HG03378 (cell line): ENCODE measurements around the gene KLF13.

Source experiments
- ATAC-seq: cut with Tn5 transposase; IDR thresholded peaks from one replicate; pipeline ENCODE4 v1.9.1; 2021; ENCODE audit warnings: mild to moderate bottlenecking, moderate library complexity; ENCODE audit not compliant: unreplicated experiment

The KLF13 gene

DNA sequence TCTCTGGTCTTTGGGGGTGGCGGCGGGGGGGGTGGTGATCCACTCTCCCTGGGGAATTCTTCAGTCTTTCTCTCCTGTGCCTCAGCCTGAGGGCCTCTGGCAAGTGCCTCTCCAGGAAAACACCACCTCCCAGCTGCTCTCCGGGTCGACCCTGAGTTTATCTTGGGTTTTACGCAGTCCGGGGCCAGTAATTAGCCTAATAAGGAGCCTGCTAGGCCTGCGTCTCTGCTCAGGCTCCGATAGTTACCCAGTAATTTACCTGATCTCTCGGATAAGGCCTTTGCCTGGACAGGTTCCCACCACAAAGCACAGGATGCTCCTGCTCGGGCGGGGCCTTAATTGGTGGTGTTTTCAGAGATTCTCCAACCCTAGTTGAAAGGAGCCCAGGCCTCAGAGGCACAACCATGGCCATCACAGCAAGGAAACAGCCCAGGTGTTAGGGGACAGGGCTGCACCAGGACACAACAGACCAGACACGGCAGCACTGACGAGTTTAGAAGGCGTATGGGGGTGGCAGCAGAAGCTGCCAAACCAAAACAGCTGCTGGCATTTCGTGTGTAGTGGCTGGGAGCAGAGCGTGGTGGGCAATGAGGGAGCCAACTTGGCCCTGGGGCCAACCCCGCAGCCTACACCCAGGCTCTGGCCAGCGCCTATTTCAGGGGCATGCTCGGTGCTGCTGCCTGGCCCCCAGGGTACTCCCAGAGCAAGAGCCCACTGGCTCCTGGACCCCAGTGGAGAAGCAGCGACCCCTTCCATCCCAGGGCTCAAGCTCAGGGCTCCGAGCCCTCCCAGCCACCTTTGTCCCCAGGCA, 71.4 kb downstream of the KLF13 start:
- no peak for ATAC-seq

DNA sequence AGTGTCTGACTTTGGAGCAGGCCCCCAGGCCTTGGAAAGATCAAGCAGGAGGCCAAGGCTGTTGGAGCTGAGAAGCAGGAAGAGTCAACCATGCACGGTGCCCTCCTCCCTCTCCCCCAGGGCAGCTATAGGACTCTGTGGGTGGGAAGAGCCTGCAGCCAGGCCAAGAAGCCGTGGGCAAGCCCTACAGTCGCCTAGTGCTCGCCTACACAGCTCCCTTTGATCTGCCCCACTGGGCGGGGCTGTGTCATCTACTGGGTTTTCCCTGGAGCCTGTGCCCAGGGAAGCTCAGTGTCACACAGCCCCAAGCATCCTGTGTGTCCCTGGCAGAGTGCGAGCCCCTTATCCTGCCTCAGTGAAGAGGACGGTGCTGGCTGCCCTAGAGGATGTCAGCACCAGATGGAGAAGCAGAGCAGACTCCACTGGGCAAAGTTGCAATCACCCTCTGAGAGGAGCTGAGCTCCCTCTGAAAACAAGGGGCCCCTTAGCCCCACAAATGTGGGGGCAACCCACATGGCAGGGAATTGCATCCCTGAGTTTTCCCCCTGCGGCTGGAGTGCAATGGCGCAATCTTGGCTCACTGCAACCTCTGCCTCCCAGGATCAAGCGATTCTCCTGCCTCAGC, 72.2 kb downstream of the KLF13 start:
- ATAC-seq, result no peak

DNA sequence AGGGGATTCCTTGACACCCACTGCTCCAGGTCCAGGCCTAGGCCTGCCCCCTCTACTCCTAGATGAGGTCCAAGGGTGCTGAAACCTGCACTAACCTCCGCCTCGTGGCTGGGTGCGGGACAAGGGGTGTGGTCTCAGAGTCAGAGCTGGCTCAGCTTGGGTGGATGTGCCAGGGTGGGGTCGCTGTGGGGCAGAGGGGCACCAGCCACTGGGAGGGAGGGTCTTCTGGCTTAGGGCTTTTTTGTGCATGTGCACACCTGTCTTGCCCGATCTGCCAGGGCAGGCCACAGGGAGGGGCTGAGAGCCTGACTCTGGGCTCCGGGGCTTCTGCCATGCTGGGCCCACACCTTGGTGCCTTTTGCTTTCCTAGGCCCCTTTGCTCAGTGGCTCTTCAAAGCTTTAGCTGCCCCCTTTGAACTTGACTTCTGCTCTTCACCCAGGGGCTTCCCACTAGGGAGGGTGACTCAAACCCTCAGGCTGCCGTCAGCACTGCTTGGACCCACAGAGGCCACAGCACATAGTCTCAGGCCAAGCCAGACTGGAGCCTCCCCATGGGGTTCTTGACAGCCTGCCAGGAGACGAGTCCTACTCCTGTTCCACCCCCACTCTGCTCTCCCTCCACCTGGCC, 73.0 kb downstream of the KLF13 start:
- no peak for ATAC-seq

DNA sequence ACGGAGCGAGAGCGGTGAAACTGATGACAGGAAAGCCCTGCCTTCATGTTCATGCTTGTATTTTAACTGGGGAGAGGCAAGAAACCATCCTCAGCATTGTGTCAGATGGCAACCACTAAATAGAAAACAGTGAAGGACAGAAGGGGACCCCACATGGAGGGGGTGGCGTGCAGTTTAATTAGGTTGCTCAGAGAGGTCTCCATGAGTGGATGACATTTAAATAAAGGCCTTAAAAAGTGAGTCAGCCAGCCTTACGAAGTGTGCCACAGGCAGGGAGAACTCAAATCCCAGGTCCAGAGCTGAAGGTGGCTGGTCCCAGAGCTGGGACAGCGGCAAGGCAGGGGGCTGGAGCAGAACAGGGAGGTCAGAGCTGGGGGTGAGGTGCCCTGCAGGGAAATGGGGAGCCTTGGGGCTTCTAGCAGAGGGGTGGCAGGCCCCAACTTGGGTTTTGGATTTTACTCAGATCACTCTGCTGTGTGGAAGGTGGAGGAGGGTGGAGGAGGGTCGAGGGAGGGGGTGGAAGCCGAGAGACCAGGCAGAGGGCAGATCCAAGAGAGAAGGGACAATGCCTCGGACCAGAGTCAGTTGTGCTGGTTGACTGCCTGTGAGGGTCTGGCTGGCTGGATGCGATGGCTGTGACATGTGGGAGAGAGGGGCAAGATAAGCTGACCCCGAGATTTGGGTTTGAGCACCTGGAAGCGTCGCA, 73.7 kb downstream of the KLF13 start:
- ATAC-seq, result no peak

DNA sequence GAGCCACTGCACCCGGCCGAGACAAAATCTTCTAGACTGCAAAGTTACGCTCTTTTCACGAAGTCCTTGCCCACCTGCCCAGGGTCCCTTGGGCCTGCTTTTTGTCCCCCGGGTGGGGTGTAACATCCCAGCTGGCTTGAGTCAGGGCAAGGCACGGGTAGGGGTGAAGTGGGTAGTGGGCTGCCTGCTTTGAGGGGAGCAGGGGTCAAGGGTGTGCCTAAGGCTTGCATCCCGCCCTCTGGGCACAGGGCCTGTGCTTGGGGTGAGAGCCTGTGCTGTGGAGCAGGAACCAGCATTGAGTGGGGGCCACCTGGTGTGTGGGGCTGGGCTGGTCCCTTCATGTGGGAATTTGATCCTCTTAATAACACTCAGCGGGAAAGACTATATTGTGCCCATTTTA, 74.6 kb downstream of the KLF13 start:
- no peak for ATAC-seq

DNA sequence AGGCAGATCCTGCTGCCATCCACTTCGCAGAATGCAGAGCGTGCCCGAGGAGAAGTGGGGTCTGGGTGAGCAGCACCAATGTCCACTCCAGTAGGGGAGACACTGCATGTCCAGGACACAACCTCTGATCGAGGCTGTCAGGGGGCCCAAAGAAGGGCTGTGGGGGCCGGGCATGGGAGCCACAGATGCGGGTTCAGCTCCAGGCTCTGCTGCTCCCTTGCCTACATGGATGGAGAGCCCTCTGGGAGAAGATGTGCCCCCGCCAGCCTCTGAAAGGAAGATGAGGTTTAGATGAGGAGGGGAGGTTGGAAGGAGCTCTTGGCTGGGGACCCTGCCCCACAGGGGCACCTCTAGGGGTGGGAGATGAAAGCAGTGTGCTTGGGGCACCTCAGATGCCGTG, 75.4 kb downstream of the KLF13 start:
- no peak for ATAC-seq

DNA sequence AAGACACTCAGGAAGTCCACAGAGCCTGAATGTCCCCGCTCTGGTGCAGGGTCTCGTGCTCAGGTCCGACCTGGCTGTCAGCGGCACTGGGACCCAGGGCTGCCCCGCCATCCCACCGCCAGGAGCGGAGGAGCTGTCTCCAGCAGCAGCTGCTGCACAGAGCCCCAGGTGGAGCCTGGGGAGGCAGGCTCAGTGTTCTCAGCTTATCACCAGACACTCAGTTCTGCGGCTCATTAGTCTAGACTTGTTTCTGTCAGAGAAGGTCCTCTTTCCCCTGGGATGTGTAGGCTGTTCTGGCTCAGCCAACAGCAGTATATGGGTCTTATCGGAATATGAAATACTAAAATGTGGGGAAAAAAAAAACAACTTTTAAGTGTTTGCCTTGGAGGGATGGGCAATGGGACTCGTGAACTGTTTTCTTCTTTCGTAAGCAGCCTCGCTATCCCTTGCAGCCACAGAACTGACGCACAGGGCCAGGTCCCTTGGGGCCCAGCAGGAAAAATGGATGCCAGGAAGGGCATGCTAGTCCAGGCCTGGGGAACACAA, 75.9 kb downstream of the KLF13 start:
- no peak for ATAC-seq

DNA sequence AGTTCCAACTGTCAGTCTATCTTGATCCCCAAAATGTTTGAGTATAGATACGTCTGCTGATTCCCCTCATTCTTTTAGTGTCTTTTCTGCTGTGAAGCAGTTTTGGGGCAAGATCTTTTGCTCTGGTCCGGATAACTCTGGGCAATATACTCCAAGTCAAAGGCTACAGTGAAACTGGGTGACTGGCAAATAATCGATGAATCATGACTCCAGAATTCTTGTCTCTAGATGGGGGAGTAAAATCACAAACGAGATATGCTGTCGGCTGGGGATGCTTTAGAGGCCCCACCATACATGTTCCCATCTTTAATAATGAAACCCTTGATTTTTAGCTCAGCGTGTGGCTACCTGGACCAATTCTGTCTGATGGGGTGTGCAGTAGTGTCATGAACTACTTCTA, 76.5 kb downstream of the KLF13 start:
- no peak for ATAC-seq

DNA sequence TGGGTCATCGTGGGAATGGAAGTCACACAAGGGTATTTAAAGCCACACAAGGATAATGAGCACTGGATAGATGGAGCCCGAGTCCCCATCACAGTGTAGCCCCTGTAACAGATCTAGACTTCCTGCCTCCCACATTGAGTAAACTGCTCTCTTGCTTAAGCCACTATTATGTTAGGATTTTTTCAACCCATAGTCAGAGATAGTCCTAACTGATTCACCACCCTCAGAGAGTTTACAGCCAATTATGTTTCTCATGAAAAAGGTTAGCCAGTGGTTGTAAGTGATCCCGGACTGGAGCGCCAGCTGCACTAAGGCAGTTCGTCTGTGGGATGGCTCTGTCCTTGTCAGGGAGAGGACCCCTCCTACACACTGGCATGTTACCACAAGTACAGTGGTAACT, 77.0 kb downstream of the KLF13 start:
- ATAC-seq, result no peak

DNA sequence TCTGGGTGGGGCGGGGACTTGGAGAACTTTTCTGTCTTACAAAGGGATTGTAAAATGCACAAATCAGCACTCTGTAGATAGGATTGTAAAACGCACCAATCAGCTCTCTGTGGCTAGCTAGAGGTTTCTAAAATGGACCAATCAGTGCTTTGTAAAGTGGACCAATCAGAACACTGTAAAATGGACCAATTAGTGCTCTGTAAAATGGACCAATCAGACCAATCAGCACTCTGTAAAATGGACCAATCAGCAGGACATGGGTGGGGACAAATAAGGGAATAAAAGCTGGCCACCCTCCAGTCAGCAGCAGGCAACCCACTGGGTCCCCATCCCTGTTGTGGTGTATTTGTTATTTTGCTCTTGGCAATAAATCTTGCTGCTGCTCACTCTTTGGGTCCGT, 77.7 kb downstream of the KLF13 start:
- no peak for ATAC-seq

DNA sequence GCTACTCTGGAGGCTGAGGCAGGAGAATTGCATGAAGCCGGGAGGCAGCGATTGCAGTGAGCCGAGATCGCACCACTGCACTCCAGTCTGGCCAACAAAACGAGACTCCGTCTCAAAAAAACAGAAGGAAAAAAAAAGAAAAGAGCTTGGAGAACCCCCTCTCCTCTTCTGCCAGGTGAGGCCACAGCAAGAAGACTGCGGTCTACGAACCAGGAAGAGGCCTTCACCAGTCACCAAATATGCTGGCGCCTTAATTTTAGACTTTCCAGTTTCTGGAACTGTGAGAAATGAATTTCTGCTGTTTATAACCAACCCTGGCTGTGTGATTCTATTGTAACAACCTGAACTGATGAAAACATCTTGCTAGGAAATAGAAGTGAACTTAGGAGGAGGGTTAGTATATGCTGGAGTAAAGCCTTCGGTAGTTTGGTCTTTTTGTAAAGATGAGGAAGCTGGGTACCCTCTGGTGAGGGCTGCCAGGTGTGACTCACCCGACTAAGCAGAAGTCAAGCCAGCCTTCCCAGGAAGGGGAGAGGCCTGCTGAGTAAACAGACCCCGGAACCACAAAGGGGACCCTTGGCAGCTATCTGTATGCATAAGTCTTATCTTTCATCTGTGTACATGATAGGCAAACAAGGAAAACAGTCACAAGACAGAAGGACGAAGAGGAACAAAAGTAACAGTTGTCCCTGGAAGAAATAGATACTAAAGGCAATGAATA, 78.7 kb downstream of the KLF13 start:
- ATAC-seq, result no peak

DNA sequence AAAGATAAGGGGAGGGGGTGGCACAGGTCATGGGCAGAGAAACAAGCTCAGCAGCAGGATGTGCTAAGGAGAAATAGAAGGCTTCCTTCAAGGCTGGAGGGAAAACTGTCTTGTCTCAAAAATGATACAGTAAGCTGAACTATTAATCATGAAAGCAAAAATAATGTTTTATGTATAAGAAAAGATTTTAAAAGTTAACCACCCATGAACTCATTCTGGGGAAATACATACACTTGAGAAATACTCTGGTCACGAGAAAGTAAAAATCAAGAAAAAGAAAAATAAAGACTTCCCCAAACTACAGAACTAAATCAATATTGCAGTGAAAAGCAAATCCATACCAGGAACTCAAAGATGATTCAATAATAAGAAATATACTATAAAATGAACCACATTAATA, 80.7 kb downstream of the KLF13 start:
- no peak for ATAC-seq

DNA sequence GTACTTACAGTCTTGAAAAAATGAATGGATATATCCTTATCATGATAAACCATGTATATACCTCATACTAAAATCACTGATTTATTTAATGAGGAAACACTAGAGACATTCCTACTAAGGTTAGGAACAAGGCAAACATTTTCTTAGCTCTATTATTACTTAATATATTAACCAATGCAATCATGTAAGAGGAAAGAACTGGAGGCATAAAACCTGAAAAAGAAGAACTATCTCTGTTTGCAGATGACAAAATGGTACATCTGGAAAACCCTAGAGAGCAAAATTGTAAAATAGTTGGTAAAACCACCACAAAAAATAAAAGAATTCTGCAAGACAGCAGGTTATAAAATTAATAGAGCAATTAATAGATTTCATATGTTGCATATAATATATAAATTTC, 81.2 kb downstream of the KLF13 start:
- ATAC-seq, result no peak

DNA sequence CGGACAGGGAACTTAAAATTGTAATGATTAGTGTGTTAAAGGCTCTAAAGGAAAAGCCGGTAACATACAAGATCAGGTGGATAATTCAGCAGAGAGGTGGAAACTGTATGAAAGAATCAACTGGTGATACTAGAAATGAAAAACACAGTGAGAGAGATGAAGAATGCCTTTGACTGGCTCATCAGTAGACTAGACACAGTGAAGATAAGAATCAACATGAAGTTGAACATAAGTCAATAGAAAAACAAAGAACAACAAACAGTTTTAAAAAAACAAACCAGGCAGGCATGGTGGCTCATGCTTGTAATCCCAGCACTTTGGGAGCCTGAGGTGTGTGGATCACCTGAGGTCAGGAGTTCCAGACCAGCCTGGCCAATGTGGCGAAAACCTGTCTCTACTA, 82.1 kb downstream of the KLF13 start:
- ATAC-seq, result no peak

DNA sequence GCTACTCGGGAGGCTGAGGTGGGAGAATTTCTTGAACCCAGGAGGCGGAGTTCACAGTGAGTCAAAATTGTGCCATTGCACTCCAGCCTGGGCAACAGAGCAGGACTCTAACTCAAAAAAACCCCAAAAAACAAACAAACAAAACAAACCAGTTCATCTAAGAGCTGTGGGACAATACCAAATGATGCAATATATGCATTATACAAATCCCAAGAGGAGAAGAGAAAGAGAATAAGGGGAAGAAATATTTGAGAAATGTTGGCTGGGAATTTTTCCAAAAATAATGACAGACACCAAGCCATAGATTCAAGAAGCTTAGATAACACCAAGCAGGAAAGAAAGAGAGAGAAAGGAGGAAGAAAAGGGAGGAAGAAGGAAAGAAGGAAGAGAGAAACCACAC, 82.5 kb downstream of the KLF13 start:
- ATAC-seq, result no peak

DNA sequence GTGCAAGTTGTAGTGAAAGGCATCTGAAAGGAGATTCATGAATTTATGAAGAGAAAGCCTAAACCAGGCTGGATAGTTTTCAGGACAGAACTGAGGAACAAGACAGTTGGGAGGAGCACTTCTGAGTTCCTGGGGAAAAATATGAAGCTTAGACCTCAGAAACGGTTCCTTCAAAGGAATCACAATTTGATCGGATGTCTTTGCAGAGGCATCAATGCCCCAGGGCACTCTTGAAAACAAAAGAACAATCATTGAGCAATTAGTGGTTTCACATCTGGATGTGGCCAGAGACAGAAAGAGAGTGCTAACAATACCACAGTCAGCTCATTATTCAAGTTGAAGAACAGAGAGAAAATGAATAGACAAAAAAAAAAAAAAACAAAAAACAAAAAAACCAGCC, 86.2 kb downstream of the KLF13 start:
- ATAC-seq, result no peak

DNA sequence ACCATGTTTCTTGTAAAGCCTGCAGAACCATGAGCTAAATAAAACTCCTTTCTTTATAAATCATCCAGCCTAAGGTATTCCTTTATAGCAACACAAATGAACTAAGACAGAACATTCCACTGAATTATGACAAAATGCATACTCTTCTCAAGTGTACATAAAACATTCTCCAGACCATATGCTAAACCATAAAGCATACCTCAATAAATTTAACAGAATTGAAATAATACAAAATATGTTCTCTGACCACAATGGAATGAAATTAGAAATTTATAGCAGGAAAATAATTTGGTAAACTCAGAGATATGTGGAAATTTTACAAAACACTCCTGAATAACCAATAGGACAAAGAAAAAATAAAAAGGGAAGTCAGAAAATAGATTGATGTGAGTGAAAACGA, 88.6 kb downstream of the KLF13 start:
- ATAC-seq, result no peak

DNA sequence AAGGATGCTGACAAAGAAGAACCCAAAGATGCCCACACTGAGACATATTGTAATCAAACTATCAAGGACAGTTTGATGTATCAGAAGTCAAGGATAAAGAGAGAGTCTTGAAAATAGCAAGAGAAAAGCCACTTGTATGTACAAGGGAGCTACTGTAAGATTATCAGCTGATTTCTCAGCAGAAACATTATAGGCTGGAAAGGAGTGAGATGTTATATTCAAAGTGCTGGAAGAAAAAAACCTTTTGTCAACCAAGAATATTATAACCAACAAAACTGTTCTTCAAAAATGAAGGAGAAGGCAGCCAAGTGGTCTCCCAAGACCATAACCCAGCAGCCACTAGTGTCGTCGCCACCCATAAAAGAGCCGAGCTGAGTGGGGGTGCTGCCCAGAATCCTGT, 93.2 kb downstream of the KLF13 start:
- no peak for ATAC-seq

DNA sequence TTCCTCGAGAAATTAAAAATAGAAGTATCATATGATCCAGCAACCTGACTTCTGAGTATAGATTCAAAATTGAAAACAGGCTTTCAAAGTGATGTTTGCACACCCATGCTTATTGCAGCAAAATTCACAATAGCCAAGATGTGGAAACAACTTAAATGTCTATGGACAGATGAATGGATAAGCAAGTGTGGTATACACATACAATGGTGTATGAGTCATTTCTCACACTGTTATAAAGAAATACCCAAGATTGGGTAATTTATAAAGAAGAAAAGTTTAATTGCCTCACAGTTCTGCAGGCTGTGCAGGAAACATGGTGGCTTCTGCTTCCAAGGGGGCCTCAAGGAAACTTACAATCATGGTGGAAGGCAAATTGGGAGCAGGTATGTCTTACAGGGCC, 100.8 kb downstream of the KLF13 start:
- no peak for ATAC-seq
